ENCODE data around the gene MEG3.
A peak's percentile ranks its signal among the peaks of the same experiment; 100 is the strongest.

MEG3 gene

DNA sequence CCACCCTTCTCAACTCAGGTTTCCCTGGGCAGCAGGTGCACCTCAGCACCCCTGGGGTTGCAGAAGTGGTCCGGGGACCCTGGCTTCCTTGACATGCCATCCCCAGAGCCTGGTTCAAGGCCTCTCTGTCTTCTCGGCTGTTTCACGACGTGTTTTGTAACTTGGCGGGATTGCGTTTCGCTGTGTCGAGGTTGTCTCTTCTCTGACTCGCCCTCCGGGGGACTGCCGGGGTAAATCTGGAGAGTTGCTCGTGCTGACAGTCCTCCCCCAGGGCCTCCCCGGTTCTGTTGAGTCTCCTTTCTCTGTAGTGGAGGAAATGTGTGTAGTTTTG, 25.6 kb downstream of the MEG3 start:
- DNase-seq = no peak

DNA sequence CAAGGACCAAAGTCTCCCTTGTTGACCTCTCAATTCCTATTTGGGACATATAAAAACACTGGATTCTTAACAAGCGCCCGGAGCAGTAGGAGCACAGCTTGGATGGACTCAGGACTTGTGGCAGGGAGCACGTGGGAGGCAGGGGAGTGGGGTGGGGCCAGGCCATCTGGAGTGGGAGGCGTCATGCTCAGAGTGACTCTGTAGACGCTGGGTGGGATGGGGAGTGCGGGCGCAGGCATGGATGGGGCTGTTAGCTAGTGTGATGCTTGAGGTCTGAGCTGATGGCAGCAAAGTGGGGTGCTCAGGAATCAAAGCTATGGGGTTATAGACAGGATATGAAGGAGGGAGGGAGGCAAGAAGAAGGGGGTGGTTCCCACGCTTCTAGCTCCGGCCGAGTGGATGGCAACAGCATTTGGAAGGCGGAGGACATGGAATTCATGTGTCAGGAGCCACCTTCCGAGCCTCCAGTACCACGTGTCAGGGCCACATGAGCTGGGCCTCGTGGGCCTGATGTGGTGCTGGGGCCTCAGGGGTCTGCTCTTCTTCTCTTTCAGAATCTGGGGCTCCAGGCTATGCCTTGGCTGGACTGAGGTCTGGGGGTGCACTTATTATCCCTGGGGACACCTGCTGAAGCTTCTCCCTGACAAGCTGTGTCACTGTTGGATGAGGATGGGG, 26.2 kb downstream of the MEG3 start:
- no peak for DNase-seq

GRCh38 chr14:100854435-100854834, 28.5 kb downstream of the MEG3 start:
- DNase-seq = no peak

DNA sequence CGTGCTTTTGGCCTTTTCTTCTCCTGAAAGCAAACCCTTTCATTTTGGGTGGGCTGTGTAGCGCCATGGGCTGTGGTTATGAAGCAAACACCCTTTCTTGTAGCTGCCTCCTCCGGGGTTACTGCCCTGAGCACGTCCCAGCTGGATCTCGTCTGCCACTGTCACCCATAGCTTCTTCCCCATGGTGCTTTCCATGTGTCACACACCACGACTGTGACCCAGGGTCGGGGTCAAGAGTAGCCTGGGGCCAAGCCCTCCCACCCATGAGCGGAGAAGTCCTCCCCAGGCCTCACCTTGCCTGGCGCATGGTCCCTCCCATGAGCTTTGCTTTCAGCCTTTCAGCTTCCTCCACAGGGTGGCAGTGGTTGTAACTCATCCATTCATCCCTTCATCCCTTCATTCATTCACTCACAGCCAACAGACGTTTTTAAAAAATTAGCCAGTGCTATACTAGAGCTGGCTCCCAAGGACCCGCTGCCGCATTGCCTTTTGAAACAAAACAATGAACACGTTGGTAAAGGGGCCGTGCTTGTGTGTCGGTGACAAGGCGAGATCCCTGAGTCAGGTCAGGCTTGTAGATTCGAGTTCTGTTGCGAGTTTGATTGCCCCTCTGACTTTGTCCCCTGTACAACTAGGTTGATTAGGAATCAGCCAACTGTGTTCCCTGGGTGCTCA, 29.5 kb downstream of the MEG3 start:
- DNase-seq = no peak

DNA sequence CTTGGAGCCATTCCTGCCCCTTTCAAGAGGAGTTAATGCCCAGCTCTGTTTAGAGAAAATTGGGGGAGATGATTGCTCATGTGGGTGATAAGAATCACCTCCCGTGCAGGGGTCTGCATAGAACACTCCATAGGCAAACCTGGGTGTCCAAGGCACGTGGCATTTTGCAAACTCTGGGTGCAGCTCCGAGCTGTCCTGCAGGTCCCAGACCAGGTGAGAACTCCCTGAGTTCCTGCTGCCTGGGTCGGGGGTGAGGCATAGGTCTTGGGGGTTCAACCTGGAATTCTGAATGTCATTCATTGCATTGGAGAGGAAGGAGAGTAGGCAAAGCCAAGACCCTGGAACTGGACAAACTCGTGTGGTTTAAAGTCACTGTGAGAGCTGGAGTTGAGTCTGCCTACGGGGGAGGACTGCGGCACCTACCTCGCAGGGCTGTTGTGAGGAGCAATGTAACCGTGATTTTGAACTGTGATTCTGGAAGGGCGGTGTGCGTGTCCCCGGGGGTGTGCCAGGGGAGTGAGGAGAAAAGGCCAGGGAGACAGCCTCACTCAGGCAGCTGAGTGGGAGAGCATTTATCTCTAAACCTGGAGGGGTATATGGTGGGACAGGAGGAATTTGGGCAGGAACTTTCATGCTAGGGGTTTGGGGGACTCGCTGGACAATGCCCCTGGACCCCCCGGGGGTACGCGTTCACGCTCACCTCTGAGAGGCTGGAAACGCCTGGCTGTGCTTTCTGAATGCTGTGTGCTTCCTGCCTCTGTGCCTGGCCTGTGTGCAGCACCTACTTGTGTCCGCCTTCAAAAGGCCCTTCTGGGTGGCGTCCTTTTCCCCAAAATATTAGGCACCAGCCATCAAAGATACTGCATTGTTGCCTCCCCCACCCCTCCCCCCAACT, 30.4 kb downstream of the MEG3 start:
- no peak for DNase-seq

DNA sequence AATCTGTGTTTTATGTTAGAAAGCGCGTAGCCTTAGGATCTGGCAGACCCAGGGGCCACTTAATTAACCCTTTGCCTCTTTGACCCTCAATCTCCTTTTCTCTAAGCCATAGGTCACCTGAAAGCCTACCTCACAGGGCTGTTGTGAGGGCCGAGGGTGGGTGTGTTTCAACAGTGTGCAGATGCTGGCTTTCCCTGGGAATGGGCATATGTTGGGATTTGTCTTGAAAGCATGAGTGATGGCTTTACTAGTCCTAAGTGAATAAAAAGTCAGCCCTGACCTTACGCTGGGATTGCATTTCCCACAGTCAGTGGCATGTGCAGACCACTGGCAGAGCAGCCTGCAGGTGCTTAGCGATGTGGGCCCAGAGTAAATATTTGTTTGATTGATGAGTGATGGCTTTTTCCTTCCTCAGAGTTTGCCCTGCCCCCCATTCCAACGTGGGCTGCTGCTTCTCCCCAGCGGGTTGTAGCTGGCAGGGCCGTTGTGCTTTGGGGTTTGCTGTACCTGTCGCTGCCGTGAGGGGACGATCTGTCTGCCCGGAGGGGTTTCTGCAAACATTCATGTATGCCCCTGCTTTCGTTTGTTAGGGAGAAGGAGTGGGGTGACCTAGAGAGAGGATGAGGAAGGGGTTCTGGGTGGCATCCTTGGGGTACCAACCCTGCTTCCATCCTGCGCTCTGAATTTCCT, 31.5 kb downstream of the MEG3 start:
- peak; percentile 60 for DNase-seq

DNA sequence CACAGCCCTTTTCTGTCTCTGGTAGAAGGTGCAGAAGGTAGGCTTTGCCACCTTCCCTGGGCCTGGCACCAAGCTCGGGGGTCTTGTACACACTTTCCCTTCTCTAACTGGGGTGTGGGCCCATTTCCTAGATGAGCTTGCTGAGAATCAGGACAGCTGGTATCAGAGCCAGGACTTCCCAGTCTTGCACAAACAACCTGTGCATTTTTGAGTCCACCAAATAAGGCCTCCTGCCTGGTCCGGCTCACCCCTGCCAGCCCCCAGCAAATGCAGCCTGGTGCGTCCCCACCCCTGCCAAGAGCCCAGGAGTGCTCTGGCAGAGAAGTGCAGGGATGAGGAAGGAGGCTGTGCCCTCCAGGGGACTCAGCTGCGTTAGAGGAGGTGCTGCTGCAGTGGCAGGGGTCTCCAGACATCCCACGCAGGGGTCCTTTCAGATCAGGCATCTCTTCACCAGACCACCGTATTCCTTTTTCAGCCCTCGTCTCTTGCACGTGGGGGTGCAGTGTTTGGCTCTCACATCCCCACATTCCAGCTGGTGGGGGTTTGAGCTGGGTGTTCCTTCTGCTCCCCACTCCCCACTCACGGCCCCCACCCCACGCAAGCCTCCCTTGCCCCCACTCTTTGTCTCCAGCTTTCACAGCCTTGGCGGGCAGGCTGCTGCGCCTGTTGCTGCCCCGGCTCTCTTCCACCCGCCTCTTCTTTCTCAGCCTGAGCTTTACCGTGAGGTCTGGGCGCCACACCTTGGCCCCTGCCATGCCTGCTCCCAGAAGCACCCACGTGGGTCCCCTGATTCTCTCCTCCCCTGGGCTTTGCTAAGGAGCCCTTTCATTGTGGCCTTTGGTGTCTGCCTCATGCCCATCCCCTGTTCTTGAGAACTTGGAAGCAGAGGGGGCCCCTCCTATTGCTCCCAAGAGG, 32.3 kb downstream of the MEG3 start:
- no peak for DNase-seq

DNA sequence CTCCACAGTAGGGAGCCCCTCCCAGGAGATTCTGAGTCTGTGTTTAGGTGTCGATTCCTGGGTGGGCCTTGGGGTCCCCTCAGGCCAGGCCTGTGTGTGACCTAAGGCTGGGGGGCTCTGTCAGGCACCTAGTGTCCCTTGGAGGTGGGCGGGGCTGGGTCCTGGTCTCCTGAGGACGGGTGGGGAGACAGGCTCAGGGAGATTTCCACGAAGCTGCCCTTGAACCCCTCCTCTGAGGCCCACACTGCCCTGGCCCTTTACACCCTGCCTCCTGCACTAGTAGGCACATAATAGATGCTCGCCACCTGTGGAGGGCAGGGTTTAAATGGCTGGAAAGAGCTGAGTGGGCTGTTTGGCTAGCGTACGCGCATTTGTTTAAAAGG, 32.9 kb downstream of the MEG3 start:
- no peak for DNase-seq

DNA sequence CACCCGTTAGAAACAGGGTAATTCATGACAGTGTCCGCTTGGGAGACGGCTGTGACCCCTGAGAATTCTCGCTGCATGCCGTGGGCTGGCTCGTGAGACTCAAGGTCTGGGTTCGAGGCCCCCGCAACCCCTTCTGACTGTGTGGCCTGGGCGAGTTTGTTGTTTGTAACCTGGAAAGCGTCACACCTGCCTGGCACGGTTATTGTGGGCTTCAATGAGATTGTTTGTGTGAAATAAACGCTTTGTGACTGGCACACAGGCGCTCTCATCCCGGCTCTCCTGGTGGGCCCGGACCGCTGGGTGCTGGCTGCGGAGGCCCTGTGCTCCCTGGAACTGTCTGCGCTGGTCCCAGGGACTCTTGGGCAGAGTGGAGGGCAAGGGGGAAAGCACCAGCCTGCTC, 33.9 kb downstream of the MEG3 start:
- DNase-seq = no peak

DNA sequence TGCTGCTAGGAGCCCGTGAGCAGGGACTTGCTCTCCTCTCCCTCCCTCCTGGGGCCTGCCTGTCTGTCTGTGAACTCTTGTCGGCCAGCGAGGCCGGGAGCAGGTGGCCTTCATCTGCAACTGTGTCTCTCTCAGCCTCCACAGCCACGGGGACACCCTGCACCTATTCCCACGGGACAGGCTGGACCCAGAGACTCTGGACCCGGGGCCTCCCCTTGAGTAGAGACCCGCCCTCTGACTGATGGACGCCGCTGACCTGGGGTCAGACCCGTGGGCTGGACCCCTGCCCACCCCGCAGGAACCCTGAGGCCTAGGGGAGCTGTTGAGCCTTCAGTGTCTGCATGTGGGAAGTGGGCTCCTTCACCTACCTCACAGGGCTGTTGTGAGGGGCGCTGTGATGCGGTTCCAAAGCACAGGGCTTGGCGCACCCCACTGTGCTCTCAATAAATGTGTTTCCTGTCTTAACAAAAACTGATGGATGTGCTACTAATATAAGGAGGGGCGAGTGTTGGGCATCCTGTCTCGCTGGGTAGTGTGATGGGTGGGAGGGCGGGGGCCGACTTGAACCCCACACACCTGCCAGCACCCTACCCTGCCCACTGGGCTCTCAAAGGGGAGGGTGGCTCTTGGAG, 34.8 kb downstream of the MEG3 start:
- no peak for DNase-seq

DNA sequence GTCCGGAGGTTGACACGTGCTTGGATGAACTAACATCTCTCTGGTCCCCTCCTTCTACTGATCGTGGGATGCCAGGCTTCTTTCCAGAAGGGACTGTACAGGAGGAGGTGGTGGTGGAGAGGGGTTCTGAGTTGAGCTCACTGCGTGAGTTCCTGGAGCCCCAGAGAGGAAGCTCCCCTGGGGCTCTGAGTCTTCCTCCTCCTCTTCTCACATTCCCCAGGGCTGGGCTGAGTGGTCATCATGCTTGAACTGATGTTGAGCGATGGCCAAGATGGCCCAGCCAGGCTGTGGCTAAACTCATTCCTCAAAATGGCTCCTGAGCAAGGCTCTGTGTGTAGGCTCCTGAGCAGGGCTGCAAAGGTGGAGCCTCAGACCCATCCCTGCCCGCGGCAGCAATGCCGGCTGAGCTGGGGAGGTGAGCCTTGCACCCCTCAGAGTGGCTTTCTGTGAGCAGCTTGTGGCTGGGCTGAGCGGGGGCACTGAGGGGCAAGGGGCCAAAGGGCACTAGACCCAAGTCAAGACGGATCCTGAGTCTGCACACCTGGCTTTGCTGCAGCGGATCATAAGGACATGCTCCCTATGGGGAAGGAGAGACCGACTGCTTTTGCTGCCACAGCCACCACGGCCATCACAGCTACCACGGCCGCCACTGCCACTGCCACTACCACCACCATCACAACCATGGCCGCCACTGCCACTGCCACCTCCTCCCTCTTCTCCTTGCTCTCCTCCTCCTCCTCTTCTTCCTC, 35.4 kb downstream of the MEG3 start:
- no peak for DNase-seq

GRCh38 chr14:100861937-100862247, 36.0 kb downstream of the MEG3 start:
- DNase-seq = no peak

GRCh38 chr14:100862277-100862676, 36.4 kb downstream of the MEG3 start:
- no peak for DNase-seq

- no peak for DNase-seq
Measured at GRCh38 chr14:100862793-100863192, 36.9 kb downstream of the MEG3 start.

- no peak for DNase-seq
Measured at GRCh38 chr14:100864206-100864605, 38.3 kb downstream of the MEG3 start.

DNA sequence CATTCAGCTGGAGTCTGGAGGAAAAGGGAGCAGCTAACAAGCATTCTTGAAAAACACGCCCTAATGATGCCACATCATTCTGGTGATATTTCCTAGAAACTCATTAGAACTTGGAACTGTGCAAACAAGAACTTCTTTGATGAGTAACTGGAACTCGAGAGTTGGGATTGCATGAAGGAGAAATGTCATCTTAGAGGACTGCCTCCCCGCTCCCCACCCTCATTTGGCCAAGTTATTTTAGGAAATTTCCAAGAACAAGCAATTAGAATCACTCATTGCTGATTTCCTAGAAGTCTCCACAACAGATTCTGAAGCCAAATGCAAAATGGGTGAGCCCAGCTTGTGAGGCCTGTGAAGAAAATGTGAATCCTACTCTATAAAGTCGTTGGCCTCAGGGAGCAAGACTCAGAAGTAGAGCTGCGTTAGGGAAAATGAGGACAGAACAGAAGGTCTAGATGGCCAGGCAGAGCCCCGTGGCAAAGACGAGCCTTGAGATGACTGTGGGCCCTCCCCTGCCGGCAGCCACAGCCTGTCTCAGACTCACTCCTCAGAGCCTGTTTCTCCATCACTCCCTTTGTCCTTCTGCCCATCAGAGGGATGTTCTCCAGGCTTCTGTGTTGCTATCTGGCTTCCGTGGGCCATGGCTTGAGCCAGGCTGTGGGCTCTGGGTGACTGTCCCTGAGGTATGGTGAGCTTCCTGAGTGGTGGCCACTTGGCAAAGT, 39.2 kb downstream of the MEG3 start:
- no peak for DNase-seq

GRCh38 chr14:100865682-100866591, 40.0 kb downstream of the MEG3 start:
- no peak for DNase-seq

- no peak for DNase-seq
Measured at GRCh38 chr14:100866666-100867630, 41.0 kb downstream of the MEG3 start.
